Fibroblast of lung (primary cell): ENCODE results near the gene HINT2.

Source experiments
- EZH2 ChIP-seq: IDR thresholded peaks from 2 replicates; pipeline ENCODE4 v1.5.1; 2012; ENCODE audit warnings: low read length, control low read depth, mild to moderate bottlenecking; ENCODE audit errors: missing control alignments
- TF ChIP-seq, protein P1 (sequence below), 2 donors: IDR thresholded peaks in 1 of 2; conservative IDR thresholded peaks in 1 of 2; 1 replicate in 1 of 2; 2 replicates in 1 of 2; pipeline ENCODE4 v1.5.1; 2011 to 2012; ENCODE audit warnings: low read length in 2 of 2, control low read depth in 1 of 2, inconsistent platforms in 1 of 2, low read depth in 1 of 2, mild to moderate bottlenecking in 1 of 2

DNA sequence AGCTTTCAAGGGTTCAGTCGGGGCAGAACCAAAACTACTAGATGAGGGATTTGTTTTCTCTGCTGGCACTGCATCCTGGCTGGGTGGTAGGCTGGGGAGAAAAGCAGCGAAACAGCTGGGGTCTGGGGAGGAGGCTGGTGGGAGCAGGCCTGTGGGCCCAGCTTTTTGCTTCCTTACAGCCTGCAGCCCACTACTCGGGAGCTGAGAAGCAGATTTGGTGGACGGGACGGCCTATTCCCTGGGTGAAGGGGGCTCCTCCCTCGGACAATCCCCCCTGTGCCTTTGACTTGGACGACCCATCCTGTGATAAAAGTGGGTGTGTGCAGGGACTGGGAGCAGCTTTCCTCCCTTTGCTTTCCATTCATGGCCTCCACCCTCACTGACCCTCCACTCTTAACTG lies 14.3 kb downstream of the HINT2 start:
- TF ChIP-seq, protein P1, sequence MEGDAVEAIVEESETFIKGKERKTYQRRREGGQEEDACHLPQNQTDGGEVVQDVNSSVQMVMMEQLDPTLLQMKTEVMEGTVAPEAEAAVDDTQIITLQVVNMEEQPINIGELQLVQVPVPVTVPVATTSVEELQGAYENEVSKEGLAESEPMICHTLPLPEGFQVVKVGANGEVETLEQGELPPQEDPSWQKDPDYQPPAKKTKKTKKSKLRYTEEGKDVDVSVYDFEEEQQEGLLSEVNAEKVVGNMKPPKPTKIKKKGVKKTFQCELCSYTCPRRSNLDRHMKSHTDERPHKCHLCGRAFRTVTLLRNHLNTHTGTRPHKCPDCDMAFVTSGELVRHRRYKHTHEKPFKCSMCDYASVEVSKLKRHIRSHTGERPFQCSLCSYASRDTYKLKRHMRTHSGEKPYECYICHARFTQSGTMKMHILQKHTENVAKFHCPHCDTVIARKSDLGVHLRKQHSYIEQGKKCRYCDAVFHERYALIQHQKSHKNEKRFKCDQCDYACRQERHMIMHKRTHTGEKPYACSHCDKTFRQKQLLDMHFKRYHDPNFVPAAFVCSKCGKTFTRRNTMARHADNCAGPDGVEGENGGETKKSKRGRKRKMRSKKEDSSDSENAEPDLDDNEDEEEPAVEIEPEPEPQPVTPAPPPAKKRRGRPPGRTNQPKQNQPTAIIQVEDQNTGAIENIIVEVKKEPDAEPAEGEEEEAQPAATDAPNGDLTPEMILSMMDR (conservative IDR thresholded peaks at IDR 0.05 in 1 of 2, IDR thresholded peaks at IDR 0.05 in 1 of 2; ENCODE audit: low read depth in 1 of 2, low read length in 2 of 2): no peak
- no peak for TF ChIP-seq EZH2
